Measurements from ENCODE around the gene DNAAF9. TPM values are rescaled to one million over a fixed set of nuclear protein-coding genes. Genes with fewer than 3 reads are reported as not detected.
"Not testable (repeated sequence)": the region's sequence is repeated elsewhere in the genome, so short reads cannot be mapped to it uniquely, and the experiment has no call there.

The DNAAF9 gene
- total RNA-seq, 1 donor from 2014 or later: 10.9 TPM

- Histone ChIP-seq H3K27ac (no peak overlapping the region), H3K4me1 (peaks cover 4 to 5% of the 10 kb centered on the region in 2 donors), H3K9me3 (no peaks in the 10 kb centered on the region), H3K4me3 (no peak overlapping the region), H3K36me3 (no peaks in the 10 kb centered on the region), H3K27me3 (no peaks in the 10 kb centered on the region)
- TF ChIP-seq CTCF (IDR thresholded peaks at IDR 0.05): no peak
- intact Hi-C loops (cut with DNase I): no loop called here
- DNase-seq (ENCODE audit: low spot score in 2 of 2): no peak
Observed at GRCh38 chr20:3432844-3433243, 25.4 kb upstream of the DNAAF9 start.

- Histone ChIP-seq H3K27ac (peak overlapping the region; percentile 31 to 57), H3K27me3 (no peaks in the 10 kb centered on the region), H3K4me3 (no peak overlapping the region), H3K36me3 (no peaks in the 10 kb centered on the region), H3K9me3 (no peaks in the 10 kb centered on the region), H3K4me1 (peaks cover 4 to 5% of the 10 kb centered on the region in 2 donors)
- TF ChIP-seq CTCF (IDR thresholded peaks at IDR 0.05): no peak
- intact Hi-C loops (cut with DNase I): no loop called here
- peak in 1 of 2 donors; percentile 67 for DNase-seq (ENCODE audit: low spot score in 2 of 2)
Observed at GRCh38 chr20:3431109-3431508, 23.6 kb upstream of the DNAAF9 start.

GRCh38 chr20:3430376-3431069 is 23.1 kb upstream of the DNAAF9 start:
- no peak overlapping the region for H3K4me3 ChIP-seq
- peaks cover 4 to 5% of the 10 kb centered on the region in 2 donors for H3K4me1 ChIP-seq
- no peak for DNase-seq (ENCODE audit: low spot score in 2 of 2)
- H3K36me3 ChIP-seq: no peaks in the 10 kb centered on the region
- H3K9me3 ChIP-seq: no peaks in the 10 kb centered on the region
- intact Hi-C loops (cut with DNase I): no loop called here
- TF ChIP-seq CTCF (IDR thresholded peaks at IDR 0.05): no peak
- H3K27ac ChIP-seq: peak overlapping the region; percentile 31 to 57
- no peaks in the 10 kb centered on the region for H3K27me3 ChIP-seq

- H3K9me3 ChIP-seq; H3K4me1 ChIP-seq; H3K4me3 ChIP-seq; intact Hi-C loops (cut with DNase I); DNase-seq (ENCODE audit: low spot score in 2 of 2); H3K27ac ChIP-seq; H3K36me3 ChIP-seq; H3K27me3 ChIP-seq: not testable (repeated sequence)
Observed at GRCh38 chr20:3426766-3427165, 19.3 kb upstream of the DNAAF9 start.

GRCh38 chr20:3423126-3423525 is 15.7 kb upstream of the DNAAF9 start:
- Histone ChIP-seq H3K9me3 (no peaks in the 10 kb centered on the region), H3K27me3 (no peaks in the 10 kb centered on the region), H3K36me3 (no peaks in the 10 kb centered on the region), H3K4me3 (no peak overlapping the region), H3K27ac (no peak overlapping the region), H3K4me1 (no peaks in the 10 kb centered on the region)
- no peak for DNase-seq (ENCODE audit: low spot score in 2 of 2)
- intact Hi-C loops (cut with DNase I): no loop called here
- no peak for TF ChIP-seq CTCF (IDR thresholded peaks at IDR 0.05)

- H3K4me1 ChIP-seq: no peaks in the 10 kb centered on the region
- no peaks in the 10 kb centered on the region for H3K36me3 ChIP-seq
- no peak for DNase-seq (ENCODE audit: low spot score in 2 of 2)
- no peaks in the 10 kb centered on the region for H3K27me3 ChIP-seq
- no peak for TF ChIP-seq CTCF (IDR thresholded peaks at IDR 0.05)
- no peak overlapping the region for H3K4me3 ChIP-seq
- intact Hi-C loops (cut with DNase I): no loop called here
- no peaks in the 10 kb centered on the region for H3K9me3 ChIP-seq
- H3K27ac ChIP-seq: no peak overlapping the region
Observed at GRCh38 chr20:3421985-3422384, 14.5 kb upstream of the DNAAF9 start.

Data from ascending aorta (tissue), 2 donors.